GM12873 (cell line): Measurements from ENCODE around the gene CPTP.
A peak's percentile ranks its signal among the peaks of the same experiment; 100 is the strongest.

Experiments used
- TF ChIP-seq, protein P1 (sequence below): IDR thresholded peaks from 2 replicates; pipeline ENCODE4 v1.5.1; 2012; ENCODE audit warnings: low read depth, mild to moderate bottlenecking, moderate library complexity, low read length, control low read depth; ENCODE audit not compliant: insufficient read depth; ENCODE audit errors: missing control alignments

The CPTP gene

DNA sequence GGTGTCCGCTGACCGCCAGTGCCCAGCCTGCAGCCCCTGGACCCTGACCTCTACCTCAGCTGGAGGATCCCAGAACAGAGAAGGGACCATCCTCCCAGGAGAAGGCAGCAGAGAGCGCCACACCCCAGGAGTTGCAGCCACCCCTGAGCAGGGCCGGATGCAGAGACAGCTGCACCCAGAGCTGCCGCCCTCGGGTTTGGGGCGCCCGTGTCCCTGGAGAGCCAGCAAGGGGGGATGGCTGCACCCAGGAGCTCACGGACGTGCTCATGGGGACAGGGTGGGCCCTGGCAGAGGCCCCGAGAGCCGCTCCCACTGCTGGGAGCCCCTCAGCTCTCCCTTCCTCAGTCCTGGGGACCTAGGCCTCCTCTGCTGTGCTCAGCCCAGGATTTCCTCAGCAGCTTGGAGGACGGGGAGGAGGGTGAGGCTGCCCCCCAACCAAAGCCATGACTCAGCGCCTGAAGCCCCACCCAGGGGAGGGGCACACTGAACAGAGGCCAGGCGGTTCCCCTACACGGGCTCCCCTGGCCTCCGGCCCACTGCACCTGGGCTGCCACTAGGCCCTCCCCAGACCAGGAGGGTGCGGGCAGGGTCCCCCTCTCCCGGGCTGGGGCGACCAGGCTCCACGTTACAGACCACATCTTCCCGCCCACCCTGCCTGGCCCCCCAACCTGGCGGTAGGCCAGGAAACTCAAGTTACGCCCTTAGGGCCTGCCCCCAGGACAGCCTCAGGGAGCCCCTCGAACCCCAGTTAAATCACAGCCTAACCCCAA lies 19.1 kb upstream of the CPTP start:
- TF ChIP-seq, protein P1, sequence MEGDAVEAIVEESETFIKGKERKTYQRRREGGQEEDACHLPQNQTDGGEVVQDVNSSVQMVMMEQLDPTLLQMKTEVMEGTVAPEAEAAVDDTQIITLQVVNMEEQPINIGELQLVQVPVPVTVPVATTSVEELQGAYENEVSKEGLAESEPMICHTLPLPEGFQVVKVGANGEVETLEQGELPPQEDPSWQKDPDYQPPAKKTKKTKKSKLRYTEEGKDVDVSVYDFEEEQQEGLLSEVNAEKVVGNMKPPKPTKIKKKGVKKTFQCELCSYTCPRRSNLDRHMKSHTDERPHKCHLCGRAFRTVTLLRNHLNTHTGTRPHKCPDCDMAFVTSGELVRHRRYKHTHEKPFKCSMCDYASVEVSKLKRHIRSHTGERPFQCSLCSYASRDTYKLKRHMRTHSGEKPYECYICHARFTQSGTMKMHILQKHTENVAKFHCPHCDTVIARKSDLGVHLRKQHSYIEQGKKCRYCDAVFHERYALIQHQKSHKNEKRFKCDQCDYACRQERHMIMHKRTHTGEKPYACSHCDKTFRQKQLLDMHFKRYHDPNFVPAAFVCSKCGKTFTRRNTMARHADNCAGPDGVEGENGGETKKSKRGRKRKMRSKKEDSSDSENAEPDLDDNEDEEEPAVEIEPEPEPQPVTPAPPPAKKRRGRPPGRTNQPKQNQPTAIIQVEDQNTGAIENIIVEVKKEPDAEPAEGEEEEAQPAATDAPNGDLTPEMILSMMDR, result peak; percentile 28

DNA sequence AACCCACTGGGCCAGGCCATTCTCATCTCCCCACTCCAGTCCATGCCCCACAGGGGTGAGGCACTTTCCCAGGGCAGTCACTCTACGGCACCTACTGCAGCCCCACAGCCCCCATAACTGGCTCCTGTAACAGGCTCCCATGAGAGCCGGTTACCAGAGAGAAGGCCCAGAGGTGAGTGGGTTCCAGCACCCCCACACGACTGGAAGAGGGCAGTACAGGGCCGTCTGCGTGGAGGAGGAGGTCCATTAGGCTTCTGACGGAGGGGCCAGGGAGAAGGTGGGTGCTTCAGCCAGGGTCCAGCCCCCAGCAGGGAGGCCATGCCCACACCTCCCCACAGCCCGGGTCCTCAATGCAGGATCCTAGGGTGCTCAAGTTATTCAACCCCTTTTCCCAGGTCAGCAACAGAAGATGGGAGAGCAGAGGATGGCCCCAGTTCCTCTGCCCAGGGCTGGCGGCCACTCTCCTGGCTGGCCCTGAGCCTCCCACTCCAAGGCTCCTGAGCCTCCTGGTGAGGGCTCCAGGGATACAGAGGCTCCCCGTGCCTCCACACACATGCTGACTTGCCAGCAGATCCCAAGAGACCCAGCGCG lies 18.4 kb upstream of the CPTP start:
- TF ChIP-seq, protein P1, result peak; percentile 54

DNA sequence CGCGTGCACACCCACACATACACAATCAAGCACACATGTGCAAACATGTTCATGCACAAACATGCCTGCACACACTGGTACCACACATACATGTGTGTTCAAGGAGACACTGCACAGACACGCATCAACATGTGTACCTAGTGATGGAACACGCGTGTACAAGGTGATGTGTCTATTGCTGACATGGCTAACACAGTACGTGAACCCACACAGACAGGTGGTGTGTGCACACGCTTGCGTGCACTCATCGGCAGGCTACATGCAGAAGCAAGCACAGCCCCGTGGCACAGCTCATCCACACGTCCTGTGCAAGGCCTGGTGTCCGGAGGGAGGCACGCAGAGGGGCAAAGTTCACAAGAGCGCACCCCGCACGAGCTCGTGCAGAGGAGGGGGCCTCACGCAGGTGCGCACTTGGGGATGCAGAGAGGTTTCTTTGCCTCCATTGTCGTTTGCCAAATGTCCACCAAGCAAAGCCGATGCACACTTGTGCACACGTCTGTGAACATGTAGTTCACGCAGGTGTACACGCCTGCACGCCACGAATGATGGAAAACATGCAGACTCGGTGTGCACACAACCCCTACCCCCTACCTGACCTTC lies 17.8 kb upstream of the CPTP start:
- TF ChIP-seq, protein P1, result no peak

DNA sequence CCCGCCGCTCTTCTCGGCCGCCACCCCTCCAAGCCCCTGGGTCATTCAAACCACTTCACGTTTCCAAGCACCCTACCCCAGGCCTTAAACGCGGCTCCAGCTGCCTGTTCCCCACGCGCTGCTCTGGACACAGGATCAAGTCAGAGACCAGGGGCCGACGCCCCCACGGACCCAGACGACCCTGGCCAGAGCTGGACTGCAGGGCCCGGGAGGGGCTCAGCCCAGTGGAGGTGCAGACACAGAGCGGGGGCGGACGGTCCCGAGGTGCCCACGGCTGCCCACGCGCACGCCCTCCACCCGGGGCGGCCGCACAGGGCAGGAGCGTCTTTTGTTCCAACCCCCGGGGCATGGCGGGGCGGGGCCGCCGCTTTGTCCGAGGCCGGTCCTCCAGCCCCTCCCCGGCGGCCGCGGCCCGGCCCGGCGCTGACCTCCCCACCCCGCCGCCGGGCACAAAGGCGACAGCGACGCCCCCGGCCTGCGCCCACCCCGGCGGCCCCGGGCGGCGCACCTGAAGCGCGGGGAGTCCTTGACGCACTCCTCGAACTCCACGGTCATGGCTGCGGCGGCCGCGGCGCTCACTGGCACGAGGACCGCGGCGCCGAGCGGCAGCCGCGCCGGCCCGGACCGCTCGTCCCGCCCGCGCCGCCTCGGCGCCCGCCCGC lies 17.2 kb upstream of the CPTP start:
- TF ChIP-seq, protein P1, result no peak

DNA sequence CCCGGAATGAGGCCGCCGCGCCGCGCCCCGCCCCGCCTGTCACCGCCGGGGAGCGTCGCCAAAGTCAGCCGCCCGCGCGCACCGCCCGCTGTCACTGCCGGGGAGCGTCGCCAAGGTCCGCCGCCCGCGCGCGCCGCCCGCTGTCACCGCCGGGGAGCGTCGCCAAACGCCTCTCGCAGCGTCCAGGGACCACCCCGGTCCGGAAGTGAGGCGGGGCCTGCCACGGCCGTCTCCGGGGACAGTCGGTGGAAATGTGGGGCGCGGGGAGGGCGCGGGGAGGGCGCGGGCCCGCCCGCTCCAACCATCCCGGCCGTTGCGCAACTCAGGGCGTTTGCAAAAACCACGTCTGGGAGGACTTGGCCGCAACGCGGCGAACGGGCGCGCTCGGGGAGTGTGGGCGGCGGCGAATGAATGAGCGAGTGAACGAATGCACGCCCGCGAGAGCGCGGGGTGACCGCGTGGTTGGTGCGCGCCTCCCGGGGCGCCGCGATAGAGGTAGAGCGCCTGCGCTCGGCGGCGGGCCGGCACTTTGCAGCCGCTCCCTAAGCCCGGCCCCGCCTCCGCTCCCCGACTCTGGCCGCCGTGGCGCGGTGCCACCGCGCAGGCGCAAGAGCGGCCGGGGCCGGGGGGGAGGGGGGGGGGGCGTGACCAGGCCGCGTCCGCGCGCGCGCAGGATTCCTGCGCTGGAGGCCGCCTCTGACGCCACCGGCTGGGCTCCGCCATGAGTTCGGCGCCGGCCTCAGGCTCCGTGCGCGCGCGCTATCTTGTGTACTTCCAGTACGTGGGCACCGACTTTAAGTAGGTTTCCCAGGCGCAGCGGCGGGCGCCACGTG lies 16.5 kb upstream of the CPTP start, which contains the start of the genes ACAP3 and PUSL1:
ACAP3 (minus strand) TSS at position 8 of the 833 bp plus-strand sequence. CDS start 115 bp downstream, outside the sequence.
PUSL1 (plus strand) TSS at position 675 of the 833 bp plus-strand sequence; CDS start at position 722, 47 bp downstream.
- TF ChIP-seq, protein P1, result no peak

DNA sequence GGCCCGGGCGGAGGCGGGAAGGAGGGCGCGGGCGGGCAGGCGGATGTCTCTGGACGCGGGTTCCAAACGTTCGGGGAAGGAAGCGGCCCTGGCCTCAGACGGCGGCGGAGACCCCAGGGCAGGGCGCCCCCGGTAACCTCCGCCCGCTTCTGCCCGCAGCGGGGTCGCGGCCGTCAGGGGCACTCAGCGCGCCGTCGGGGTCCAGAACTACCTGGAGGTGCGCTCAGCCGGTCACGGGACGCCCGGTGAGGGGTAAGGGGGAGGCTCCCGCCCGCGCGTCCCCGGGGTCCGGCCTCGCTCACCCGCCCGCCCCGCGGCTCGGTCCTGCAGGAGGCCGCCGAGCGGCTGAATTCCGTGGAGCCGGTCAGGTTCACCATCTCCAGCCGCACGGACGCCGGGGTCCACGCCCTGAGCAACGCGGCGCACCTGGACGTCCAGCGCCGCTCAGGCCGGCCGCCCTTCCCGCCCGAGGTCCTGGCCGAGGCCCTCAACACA lies 15.8 kb upstream of the CPTP start:
- TF ChIP-seq, protein P1, result no peak
